GM20431 (cell line): ENCODE results near the gene WDR5.

ENCODE experiments used
- in situ Hi-C: fragments of 300-500 bp; cut with MseI, MboI; formaldehyde crosslinking; loops from one replicate; pipeline ENCODE4 v1.15.0; 2020; ENCODE audit warnings: low sequenced_read_pairs; ENCODE audit not compliant: unreplicated experiment

WDR5 gene

GRCh38 chr9:134203224-134203623 is 67.3 kb downstream of the WDR5 start:
- in situ Hi-C loops, result no loop called here

- in situ Hi-C loops, result no loop called here
Measured at GRCh38 chr9:134204041-134204440, 68.2 kb downstream of the WDR5 start.

- in situ Hi-C loops, result no loop called here
Measured at GRCh38 chr9:134204991-134205578, 69.2 kb downstream of the WDR5 start.

GRCh38 chr9:134205672-134206310 is 69.9 kb downstream of the WDR5 start:
- in situ Hi-C loops, result no loop called here

GRCh38 chr9:134206311-134207300 is 70.7 kb downstream of the WDR5 start:
- in situ Hi-C loops, result no loop called here

GRCh38 chr9:134208310-134208841 is 72.5 kb downstream of the WDR5 start:
- in situ Hi-C loops, result no loop called here

GRCh38 chr9:134208981-134209725 is 73.3 kb downstream of the WDR5 start:
- in situ Hi-C loops, result no loop called here
